Measurements from ENCODE around the gene PPP1R13B.

PPP1R13B gene

DNA sequence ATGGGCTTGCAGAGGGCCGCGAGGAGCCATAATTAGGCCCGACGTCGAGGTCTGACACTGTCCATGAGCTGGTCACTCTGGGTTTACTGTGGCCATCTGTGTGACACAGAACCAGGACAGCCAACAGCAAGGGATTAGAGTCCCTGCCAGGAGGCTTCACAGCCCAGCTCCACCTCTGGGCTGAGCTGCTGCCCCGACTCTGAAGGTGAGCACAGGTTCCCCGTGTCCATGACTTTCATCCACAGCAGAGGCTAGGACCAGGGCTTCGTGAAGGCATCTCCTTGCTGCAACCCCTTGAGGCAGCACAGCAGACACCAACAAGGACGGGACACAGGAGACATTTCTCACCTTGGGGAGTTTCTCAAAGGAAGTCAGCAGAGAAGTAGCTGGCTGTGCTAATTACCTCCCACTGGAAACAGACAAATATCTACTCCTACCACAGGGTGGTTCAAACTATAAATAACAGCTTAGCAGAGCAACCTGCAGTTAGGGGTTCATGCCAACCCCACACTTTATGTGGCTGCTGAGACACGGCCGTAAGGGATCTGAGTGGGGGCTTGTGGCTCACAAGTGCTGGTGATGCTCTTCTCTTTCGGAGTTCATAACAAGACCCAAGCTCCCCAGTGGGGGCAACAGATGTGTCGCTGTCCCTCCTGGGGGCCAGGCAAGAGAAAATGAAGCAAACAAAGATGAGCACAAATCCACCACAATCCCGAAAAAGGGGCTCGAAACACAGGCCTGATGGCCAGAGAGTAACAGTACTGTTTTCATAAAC is 102.6 kb downstream of the PPP1R13B start:
- no peak for DNase-seq (ENCODE audit: low spot score)

DNA sequence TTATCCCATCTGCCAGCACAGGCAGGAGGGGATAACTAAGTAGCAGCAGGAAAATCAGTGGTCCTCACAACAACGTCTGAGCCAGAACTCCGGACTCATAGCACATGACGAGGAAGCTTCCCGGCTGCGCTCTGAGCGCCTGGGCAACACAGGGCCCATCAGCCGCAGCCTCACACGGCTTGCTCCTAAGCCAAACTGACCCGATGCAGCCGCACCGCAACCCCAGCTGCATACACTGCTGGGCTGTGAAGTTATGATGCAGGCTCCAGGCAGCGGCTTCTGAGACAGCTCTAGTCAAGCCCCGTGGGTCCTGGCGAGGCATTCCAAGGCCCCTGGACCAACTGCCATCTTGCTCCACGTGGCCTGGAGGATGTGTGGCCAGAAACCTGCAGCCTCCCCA is 103.7 kb downstream of the PPP1R13B start:
- DNase-seq (ENCODE audit: low spot score): no peak

DNA sequence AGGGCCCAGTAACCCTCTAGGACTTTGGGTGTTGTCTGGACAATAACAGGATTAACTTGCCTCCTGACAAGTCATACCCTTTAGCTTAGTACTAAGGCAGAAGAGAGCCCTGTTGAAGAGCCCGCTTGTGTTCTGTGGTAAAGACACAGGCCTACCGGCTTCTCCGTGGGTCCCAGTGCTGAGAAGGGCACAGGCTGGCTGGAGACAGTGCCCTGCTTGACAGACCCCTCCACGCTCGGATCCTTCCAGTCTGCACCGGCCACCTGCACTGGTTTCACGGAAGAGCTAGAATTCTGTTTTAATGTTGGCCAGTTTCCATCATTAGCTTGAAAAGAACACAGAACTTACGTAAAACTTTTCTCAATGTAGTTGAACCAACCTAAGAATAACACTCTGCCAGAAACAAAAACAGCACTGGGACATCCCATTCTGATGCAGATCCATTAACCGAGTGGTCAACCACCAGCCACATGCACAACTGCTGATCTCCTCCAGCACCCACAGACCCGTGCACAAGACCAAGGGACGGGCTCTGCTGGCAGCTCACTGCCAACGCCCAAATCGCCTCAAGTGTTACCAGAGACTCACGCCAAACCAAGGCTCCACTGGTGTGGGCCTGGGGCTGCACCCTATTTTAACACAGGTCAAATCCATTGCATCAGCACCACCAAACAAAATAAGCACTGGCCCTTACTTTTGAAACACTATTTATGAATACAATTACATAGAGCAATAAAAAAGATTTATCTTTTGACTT is 104.7 kb downstream of the PPP1R13B start:
- DNase-seq (ENCODE audit: low spot score): no peak

- no peak for DNase-seq (ENCODE audit: low spot score)
Measured at GRCh38 chr14:103741876-103742275, 105.5 kb downstream of the PPP1R13B start.

DNA sequence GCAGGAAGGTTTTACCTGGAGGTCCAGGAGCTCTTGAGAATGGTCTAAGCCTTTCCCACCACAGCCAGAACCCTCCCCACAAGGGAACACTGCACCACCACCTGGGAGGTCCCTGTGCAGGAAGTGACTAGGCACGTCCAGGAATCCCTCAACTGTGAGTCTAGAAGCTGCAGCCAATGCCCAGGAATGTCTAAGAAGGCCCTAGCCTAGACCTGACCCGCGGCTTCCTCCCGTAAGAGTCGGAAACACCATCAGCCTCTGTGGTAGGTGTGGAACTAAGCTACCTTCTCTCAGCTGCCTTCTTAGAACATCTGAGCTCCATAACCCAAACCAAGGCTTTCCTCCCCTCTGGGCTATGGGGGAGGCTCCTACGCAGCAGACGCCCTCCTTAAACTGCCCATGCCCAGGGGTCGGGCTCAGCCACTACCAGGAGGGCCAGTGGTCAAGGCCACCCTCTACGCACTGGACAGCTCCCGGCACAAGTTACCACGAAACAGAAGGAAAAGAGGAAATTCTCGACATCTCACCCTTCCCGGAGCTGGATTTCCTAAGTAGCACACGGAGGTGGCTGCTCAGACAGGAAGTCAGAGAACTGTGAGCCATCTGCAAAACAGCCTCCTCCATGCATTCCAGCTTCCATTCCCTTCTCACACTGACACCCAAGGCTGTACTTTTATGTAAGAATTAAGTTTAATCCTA is 106.2 kb downstream of the PPP1R13B start:
- DNase-seq (ENCODE audit: low spot score): no peak

GRCh38 chr14:103739793-103740501 is 107.4 kb downstream of the PPP1R13B start:
- no peak for DNase-seq (ENCODE audit: low spot score)

GRCh38 chr14:103739466-103739792 is 107.9 kb downstream of the PPP1R13B start:
- DNase-seq (ENCODE audit: low spot score): no peak

- no peak for DNase-seq (ENCODE audit: low spot score)
Measured at GRCh38 chr14:103738701-103739451, 108.5 kb downstream of the PPP1R13B start.

- DNase-seq (ENCODE audit: low spot score): no peak
Measured at GRCh38 chr14:103738166-103738565, 109.2 kb downstream of the PPP1R13B start.

DNA sequence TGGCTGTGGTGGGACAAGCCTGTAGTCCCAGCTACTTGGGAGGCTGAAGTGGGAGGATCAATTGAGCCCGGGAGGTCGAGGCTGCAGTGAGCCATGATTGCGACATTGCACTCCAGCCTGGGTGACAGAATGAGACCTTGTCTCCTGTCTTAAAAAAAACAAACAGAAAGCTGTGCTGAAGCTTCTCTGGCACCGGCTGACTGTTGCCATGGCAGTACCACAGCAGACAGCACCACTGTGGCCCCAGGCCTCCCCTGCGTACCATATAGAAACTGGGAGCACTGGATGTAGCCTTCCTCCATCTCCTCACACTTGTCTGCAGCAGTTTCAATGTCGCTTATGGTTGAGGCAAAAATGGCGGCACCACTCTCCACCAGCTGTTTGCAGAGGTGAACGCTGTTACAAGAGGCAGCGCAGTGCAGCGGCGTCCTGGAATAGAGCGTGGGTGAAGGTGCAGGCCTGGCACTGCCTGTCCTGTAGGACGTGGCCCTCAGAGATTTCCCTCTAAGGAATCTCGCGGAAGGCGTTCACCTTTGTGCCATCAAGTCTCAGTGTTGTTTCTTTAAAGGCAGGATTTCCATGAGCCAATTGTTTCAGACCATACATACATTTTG is 109.8 kb downstream of the PPP1R13B start:
- no peak for DNase-seq (ENCODE audit: low spot score)

DNA sequence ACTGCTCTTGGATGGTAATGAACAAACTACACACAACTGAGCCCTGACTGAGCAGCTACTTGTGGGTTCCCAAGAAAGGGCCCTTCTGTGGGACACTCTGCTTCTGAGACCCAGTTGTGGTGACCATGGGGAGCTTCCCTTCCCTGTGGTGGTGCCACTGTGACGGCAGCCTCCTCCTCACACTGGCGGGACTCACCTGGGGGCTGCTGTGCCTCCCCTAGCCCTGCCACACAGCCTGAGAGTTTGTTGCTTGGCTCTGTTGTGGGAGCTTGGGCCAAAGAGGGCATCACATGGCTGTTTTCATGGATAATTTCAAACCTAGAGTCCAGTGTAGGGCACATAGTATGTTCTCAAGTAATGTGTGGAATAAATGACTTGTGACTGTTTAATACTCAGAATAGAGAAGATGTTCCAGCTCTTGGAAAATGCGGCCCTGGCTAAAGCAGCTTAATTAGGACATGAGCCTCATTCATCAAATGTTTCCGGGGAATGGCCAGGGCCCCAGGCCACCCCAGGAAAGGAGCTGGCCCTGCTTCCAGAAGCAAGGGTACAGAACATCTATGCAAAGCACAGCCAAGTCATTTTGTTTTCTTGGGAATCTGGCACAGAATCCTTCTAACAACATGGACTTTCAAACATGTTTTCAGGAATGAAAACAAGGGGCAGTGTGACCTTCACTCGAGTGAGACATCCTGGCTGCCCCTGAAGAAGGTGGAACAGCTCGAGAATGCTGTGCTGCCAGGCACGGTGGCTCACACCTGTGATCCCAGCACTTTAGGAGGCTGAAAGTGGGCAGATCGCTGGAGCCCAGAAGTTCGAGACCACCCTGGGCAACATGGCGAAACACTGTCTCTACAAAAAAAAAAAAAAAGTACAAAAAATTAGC is 110.6 kb downstream of the PPP1R13B start:
- no peak for DNase-seq (ENCODE audit: low spot score)

- DNase-seq (ENCODE audit: low spot score): no peak
Measured at GRCh38 chr14:103735815-103736545, 111.4 kb downstream of the PPP1R13B start.

DNA sequence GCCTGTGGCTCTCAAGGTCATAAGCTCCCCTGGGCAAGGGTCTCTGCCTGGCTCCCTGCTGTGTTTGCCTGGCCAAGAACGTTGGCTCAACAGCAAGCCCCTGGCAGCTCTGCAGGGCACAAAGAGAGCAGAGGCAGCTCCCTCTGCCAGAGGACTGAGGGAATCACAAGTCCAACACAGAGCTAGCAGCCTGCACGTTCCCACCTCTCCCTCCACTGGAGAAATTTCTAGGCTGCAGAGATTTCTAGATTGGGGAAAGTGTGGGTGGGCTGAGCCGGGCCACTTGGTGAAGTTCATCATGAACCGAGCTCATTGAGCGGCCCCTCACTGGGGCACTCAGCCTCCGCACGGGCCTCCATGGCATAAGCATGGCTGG is 111.9 kb downstream of the PPP1R13B start:
- DNase-seq (ENCODE audit: low spot score): no peak

DNA sequence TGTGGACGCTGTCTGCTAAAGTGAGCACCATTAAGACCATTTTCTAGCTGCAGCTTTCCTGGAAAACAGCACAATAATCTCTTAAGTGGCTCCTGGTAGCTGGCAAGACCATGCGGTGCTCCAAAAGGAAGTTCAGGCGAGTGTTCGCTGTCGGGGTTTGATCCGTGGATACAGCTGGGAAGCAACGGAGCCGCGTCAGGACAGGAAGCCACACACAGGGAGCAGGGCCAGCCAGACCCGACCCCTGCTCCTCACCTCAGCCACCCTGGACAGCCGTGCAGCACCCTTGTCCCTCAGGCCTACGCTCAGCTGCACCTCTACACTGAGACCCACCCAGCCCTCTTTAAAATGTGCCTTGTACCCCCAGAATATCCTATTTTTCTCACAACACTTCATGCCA is 112.4 kb downstream of the PPP1R13B start:
- no peak for DNase-seq (ENCODE audit: low spot score)

DNA sequence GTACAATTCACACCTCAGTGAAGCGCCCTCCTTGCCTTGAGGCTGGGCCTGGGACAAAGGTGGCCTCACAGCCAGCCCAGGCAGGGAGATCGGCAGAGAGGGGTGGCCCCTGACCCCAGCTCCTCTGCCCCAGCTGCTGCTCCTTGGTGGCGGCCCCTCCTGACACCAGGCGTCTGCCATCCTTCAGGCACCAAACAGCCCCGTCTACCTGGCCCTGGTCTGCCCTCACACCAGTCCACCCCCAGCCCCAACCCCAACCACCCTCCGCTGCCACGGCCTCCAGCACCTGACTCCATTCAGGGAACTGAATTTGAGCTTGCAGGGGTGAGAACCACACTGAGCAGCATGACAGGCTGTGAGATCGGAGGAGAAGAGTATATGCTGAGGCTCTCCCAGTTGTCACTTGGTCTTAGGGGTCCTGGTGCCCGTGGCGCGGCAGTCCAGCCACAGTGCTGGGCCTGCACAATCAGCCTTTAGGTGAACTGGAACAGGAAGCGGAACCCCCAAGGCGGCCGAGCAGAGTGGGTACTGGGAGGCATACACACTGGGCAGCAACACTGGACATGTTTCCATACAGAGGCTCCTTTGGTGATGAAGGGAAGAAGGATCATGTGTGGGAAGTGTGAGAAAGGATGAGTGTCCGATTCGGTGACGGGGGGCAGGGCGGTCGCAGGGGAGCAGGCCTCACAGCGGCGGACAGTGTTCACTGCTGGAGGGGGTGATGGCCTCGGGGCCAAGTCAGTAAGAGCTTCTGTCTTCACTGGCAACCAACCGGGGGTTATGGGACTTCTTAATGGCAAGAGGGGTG is 113.1 kb downstream of the PPP1R13B start:
- no peak for DNase-seq (ENCODE audit: low spot score)

DNA sequence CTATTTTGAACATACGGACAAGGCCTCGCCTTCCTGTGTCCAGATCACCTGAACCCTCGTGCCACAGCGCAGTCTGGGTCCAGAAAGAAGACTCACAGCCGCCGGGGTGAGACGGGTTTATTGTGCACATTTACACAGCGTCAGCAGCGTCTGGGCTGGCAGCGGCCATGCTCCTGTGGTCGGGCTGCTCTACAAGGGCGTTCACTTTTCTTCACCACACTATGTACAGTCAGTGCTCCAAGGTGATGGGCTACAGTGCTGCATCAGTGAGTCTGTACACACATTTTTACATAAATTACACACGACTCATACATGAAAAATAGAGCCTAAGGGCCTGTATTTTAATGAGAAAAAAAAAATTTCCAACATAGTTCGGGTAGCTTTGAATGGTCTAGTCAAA is 113.7 kb downstream of the PPP1R13B start:
- DNase-seq (ENCODE audit: low spot score): no peak

DNA sequence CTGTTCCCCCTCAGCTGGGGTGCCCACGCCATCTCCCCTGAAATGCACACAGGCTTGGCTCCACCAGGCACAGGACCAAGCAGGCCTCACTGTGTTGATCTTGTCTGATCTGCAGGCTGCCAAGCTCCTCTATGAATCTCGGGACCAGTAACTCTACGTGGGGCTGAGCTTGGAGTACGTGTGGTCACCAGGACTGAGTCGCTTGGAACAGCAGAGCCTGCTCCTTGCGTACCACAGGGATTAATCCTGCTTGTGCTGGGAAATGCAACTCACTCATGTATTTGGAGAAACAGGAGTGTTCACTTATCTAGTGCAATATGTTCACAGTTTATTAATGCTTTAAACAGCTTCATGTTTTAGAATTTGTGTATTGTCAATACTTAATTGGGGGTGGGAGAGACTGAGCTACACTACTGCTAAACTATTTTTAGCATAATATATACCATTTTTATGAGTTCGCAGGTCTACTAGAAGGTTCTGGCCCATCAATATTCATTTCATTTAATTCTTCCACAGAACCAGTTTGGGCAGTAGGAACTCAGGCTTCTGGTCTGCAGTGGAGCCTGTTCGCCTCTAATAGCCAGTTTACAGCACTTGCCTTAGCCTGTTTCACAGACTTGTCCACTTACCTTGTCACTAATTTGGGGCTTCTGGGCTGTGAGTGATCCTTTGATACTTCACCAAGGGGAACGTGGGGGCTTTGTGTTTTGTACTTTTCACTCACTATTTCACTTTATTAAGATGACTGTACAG is 114.3 kb downstream of the PPP1R13B start:
- DNase-seq (ENCODE audit: low spot score): no peak
